Activated naive CD8-positive, alpha-beta T cell (primary cell): Measurements from ENCODE around the gene RDH13.
A peak's percentile ranks its signal among the peaks of the same experiment; 100 is the strongest.
"Not testable (repeated sequence)": the region's sequence is repeated elsewhere in the genome, so short reads cannot be mapped to it uniquely, and the experiment has no call there.

Experiments used
- H3K27ac Mint-ChIP-seq: one replicate; pipeline ENCODE4 v1.8.0; 2021; ENCODE audit warnings: mixed read lengths
- H3K27me3 Mint-ChIP-seq: one replicate; pipeline ENCODE4 v1.8.0; 2021; ENCODE audit warnings: mixed read lengths
- H3K36me3 Mint-ChIP-seq: one replicate; pipeline ENCODE4 v1.8.0; 2021; ENCODE audit warnings: mixed read lengths
- H3K4me1 Mint-ChIP-seq: one replicate; pipeline ENCODE4 v1.8.0; 2021; ENCODE audit warnings: low read depth, mixed read lengths
- H3K4me3 Mint-ChIP-seq: one replicate; pipeline ENCODE4 v1.8.0; 2021; ENCODE audit warnings: mild to moderate bottlenecking, mixed read lengths
- H3K9me3 Mint-ChIP-seq: one replicate; pipeline ENCODE4 v1.8.0; 2021; ENCODE audit warnings: low read depth, mixed read lengths

The RDH13 gene

GRCh38 chr19:55071129-55071502, 8.2 kb upstream of the RDH13 start:
- H3K27ac Mint-ChIP-seq, result no peak overlapping the region
- H3K36me3 Mint-ChIP-seq, result peaks cover 2% of the 10 kb centered on the region
- peaks cover 49% of the 10 kb centered on the region for H3K27me3 Mint-ChIP-seq
- H3K9me3 Mint-ChIP-seq, result no peaks in the 10 kb centered on the region
- H3K4me3 Mint-ChIP-seq, result no peak overlapping the region
- H3K4me1 Mint-ChIP-seq, result peaks cover 9% of the 10 kb centered on the region

- H3K9me3 Mint-ChIP-seq, result no peaks in the 10 kb centered on the region
- peaks cover 2% of the 10 kb centered on the region for H3K36me3 Mint-ChIP-seq
- H3K4me3 Mint-ChIP-seq, result no peak overlapping the region
- peaks cover 50% of the 10 kb centered on the region for H3K27me3 Mint-ChIP-seq
- peaks cover 9% of the 10 kb centered on the region for H3K4me1 Mint-ChIP-seq
- no peak overlapping the region for H3K27ac Mint-ChIP-seq
These were observed 7.6 kb upstream of the RDH13 start for GRCh38 chr19:55070466-55071128.

- H3K27me3 Mint-ChIP-seq, result peaks cover 45% of the 10 kb centered on the region
- peak overlapping the region; percentile 25 for H3K27ac Mint-ChIP-seq
- H3K4me1 Mint-ChIP-seq, result peaks cover 9% of the 10 kb centered on the region
- peaks cover 2% of the 10 kb centered on the region for H3K36me3 Mint-ChIP-seq
- H3K9me3 Mint-ChIP-seq, result no peaks in the 10 kb centered on the region
- H3K4me3 Mint-ChIP-seq, result peak overlapping the region; percentile 74
These were observed 6.9 kb upstream of the RDH13 start for GRCh38 chr19:55069865-55070197.

- Mint-ChIP-seq H3K36me3 (peaks cover 2% of the 10 kb centered on the region), H3K9me3 (no peaks in the 10 kb centered on the region), H3K4me1 (peaks cover 9% of the 10 kb centered on the region), H3K4me3 (peak overlapping the region; percentile 74), H3K27me3 (peaks cover 45% of the 10 kb centered on the region), H3K27ac (peak overlapping the region; percentile 25)
These were observed 6.3 kb upstream of the RDH13 start for GRCh38 chr19:55068950-55069864.

- Mint-ChIP-seq H3K4me3 (no peak overlapping the region), H3K27me3 (peaks cover 41% of the 10 kb centered on the region), H3K27ac (no peak overlapping the region), H3K36me3 (no peaks in the 10 kb centered on the region), H3K9me3 (no peaks in the 10 kb centered on the region), H3K4me1 (peaks cover 9% of the 10 kb centered on the region)
These were observed 4.9 kb upstream of the RDH13 start for GRCh38 chr19:55067869-55068268.

- H3K27ac Mint-ChIP-seq, result no peak overlapping the region
- H3K27me3 Mint-ChIP-seq, result peaks cover 31% of the 10 kb centered on the region
These were observed 3.3 kb upstream of the RDH13 start for GRCh38 chr19:55066107-55066709.

GRCh38 chr19:55065516-55065915, 2.6 kb upstream of the RDH13 start:
- Mint-ChIP-seq H3K27me3 (peaks cover 31% of the 10 kb centered on the region), H3K4me1 (peaks cover 14% of the 10 kb centered on the region)
- not testable (repeated sequence) for H3K4me3 Mint-ChIP-seq, H3K36me3 Mint-ChIP-seq, H3K27ac Mint-ChIP-seq, H3K9me3 Mint-ChIP-seq

More at GRCh38 chr19:55066107-55066709, 3.3 kb upstream of the RDH13 start:
- peaks cover 14% of the 10 kb centered on the region for H3K4me1 Mint-ChIP-seq
- no peaks in the 10 kb centered on the region for H3K36me3 Mint-ChIP-seq
- no peak overlapping the region for H3K4me3 Mint-ChIP-seq
- H3K9me3 Mint-ChIP-seq, result no peaks in the 10 kb centered on the region

- Mint-ChIP-seq H3K4me1 (peaks cover 13% of the 10 kb centered on the region), H3K36me3 (peaks cover 2% of the 10 kb centered on the region), H3K9me3 (no peaks in the 10 kb centered on the region), H3K4me3 (peak overlapping the region; percentile 52), H3K27ac (no peak overlapping the region), H3K27me3 (peaks cover 19% of the 10 kb centered on the region)
These were observed 520 bp upstream of the RDH13 start for GRCh38 chr19:55063492-55063843.

GRCh38 chr19:55060287-55060686, 2.7 kb downstream of the RDH13 start:
- Mint-ChIP-seq H3K4me1 (peaks cover 13% of the 10 kb centered on the region), H3K4me3 (peak overlapping the region; percentile 47)
- not testable (repeated sequence) for H3K27me3 Mint-ChIP-seq, H3K9me3 Mint-ChIP-seq, H3K36me3 Mint-ChIP-seq, H3K27ac Mint-ChIP-seq

GRCh38 chr19:55058781-55059610, 4.0 kb downstream of the RDH13 start:
- no peak overlapping the region for H3K4me3 Mint-ChIP-seq
- peaks cover 13% of the 10 kb centered on the region for H3K4me1 Mint-ChIP-seq
- no peaks in the 10 kb centered on the region for H3K9me3 Mint-ChIP-seq
- peaks cover 10% of the 10 kb centered on the region for H3K36me3 Mint-ChIP-seq
- H3K27ac Mint-ChIP-seq, result no peak overlapping the region
- no peaks in the 10 kb centered on the region for H3K27me3 Mint-ChIP-seq

- Mint-ChIP-seq H3K36me3 (peaks cover 14% of the 10 kb centered on the region), H3K9me3 (no peaks in the 10 kb centered on the region), H3K4me3 (no peak overlapping the region), H3K27ac (no peak overlapping the region), H3K27me3 (no peaks in the 10 kb centered on the region), H3K4me1 (peaks cover 8% of the 10 kb centered on the region)
These were observed 6.1 kb downstream of the RDH13 start for GRCh38 chr19:55056827-55057226.

GRCh38 chr19:55053735-55054134, 9.2 kb downstream of the RDH13 start:
- H3K4me1 Mint-ChIP-seq, result no peaks in the 10 kb centered on the region
- H3K27ac Mint-ChIP-seq, result no peak overlapping the region
- H3K27me3 Mint-ChIP-seq, result no peaks in the 10 kb centered on the region
- peaks cover 17% of the 10 kb centered on the region for H3K36me3 Mint-ChIP-seq
- H3K4me3 Mint-ChIP-seq, result no peak overlapping the region
- no peaks in the 10 kb centered on the region for H3K9me3 Mint-ChIP-seq

GRCh38 chr19:55050749-55051532, 12.0 kb downstream of the RDH13 start:
- Mint-ChIP-seq H3K36me3 (peaks cover 10% of the 10 kb centered on the region), H3K4me1 (no peaks in the 10 kb centered on the region), H3K27me3 (no peaks in the 10 kb centered on the region), H3K4me3 (no peak overlapping the region), H3K27ac (no peak overlapping the region), H3K9me3 (no peaks in the 10 kb centered on the region)

GRCh38 chr19:55048446-55048845, 14.5 kb downstream of the RDH13 start:
- H3K4me1 Mint-ChIP-seq, result no peaks in the 10 kb centered on the region
- peaks cover 9% of the 10 kb centered on the region for H3K36me3 Mint-ChIP-seq
- no peaks in the 10 kb centered on the region for H3K27me3 Mint-ChIP-seq
- H3K27ac Mint-ChIP-seq, result no peak overlapping the region
- H3K9me3 Mint-ChIP-seq, result no peaks in the 10 kb centered on the region
- no peak overlapping the region for H3K4me3 Mint-ChIP-seq
